ENCODE results near the gene SPEG.

The SPEG gene

DNA sequence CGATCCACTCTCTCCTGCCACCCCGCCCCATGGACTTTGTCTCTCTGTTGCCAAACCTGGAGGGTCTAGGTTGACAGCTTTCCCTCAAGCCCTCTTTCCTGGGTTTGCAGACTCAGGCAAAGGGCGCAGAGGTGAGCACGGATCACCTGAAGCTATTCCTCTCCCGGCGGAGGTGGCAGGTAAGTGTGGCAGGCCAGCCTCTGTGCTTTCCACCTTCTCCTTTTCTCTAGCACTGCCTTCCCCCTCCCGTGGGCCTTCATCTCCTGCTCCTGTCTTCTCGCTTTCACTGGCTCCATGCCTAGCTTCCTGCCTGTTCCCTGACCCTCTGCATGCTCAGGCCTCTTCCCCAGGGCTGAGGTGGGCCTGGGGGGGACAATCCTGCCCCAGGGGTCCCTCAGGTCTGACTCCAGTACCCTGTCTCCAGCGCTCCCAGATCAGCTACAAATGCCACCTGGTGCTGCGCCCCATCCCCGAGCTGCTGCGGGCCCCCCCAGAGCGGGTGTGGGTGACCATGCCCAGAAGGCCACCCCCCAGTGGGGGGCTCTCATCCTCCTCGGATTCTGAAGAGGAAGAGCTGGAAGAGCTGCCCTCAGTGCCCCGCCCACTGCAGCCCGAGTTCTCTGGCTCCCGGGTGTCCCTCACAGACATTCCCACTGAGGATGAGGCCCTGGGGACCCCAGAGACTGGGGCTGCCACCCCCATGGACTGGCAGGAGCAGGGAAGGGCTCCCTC, 48.2 kb downstream of the SPEG start:
- DNase-seq, result no peak

DNA sequence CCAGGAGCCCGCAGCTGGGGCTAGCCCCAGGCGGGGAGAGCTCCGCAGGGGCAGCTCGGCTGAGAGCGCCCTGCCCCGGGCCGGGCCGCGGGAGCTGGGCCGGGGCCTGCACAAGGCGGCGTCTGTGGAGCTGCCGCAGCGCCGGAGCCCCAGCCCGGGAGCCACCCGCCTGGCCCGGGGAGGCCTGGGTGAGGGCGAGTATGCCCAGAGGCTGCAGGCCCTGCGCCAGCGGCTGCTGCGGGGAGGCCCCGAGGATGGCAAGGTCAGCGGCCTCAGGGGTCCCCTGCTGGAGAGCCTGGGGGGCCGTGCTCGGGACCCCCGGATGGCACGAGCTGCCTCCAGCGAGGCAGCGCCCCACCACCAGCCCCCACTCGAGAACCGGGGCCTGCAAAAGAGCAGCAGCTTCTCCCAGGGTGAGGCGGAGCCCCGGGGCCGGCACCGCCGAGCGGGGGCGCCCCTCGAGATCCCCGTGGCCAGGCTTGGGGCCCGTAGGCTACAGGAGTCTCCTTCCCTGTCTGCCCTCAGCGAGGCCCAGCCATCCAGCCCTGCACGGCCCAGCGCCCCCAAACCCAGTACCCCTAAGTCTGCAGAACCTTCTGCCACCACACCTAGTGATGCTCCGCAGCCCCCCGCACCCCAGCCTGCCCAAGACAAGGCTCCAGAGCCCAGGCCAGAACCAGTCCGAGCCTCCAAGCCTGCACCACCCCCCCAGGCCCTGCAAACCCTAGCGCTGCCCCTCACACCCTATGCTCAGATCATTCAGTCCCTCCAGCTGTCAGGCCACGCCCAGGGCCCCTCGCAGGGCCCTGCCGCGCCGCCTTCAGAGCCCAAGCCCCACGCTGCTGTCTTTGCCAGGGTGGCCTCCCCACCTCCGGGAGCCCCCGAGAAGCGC, 49.1 kb downstream of the SPEG start:
- no peak for DNase-seq

DNA sequence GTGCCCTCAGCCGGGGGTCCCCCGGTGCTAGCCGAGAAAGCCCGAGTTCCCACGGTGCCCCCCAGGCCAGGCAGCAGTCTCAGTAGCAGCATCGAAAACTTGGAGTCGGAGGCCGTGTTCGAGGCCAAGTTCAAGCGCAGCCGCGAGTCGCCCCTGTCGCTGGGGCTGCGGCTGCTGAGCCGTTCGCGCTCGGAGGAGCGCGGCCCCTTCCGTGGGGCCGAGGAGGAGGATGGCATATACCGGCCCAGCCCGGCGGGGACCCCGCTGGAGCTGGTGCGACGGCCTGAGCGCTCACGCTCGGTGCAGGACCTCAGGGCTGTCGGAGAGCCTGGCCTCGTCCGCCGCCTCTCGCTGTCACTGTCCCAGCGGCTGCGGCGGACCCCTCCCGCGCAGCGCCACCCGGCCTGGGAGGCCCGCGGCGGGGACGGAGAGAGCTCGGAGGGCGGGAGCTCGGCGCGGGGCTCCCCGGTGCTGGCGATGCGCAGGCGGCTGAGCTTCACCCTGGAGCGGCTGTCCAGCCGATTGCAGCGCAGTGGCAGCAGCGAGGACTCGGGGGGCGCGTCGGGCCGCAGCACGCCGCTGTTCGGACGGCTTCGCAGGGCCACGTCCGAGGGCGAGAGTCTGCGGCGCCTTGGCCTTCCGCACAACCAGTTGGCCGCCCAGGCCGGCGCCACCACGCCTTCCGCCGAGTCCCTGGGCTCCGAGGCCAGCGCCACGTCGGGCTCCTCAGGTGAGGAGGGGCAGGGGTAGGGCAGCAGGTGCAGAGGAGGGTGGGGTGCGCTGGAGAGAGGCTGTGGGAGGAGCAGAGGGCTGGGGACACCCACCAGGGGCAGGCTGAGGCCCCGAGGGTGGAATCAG, 49.9 kb downstream of the SPEG start:
- no peak for DNase-seq

DNA sequence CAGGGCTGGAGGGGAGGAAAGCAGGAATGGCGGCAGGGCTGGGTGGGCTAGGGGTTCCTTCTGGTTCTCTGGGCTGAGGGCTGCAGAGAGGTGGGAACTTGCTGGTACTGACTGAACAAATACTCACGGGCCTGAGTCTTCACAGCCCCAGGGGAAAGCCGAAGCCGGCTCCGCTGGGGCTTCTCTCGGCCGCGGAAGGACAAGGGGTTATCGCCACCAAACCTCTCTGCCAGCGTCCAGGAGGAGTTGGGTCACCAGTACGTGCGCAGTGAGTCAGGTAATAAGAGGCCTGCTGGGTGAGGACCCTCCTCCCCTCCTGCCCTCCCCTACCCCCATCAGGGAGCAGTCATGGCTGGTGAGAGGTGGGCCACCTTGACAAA, 50.5 kb downstream of the SPEG start:
- DNase-seq, result no peak

DNA sequence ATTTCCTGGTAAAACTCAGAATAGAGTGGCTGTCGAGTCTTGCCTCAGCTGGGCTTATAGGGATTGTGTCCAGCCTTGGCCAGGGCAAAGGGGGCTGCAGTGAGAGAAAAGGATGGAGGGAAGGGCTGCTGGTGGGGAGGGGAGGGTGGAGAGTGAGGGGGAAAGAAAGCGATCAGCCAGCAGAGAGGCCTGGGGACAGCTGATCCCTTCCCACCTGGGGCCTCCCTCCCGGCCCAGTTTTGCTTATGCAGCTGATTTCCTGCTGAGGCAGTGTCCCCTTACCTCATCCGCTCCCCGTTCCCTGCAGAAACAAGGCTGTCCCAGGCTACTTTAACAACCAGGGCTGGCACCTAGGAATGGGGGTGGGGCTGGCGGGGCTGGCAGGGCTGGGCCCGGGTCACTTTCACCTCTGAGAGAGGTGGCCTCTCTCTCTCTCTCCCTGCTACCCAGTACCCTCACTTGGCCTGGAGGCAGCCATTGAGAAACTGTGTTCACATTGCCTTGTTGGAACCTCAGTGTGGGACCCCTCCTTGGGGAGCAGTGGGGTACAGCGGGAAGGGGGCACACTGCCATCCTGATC, 51.8 kb downstream of the SPEG start:
- DNase-seq, result no peak

DNA sequence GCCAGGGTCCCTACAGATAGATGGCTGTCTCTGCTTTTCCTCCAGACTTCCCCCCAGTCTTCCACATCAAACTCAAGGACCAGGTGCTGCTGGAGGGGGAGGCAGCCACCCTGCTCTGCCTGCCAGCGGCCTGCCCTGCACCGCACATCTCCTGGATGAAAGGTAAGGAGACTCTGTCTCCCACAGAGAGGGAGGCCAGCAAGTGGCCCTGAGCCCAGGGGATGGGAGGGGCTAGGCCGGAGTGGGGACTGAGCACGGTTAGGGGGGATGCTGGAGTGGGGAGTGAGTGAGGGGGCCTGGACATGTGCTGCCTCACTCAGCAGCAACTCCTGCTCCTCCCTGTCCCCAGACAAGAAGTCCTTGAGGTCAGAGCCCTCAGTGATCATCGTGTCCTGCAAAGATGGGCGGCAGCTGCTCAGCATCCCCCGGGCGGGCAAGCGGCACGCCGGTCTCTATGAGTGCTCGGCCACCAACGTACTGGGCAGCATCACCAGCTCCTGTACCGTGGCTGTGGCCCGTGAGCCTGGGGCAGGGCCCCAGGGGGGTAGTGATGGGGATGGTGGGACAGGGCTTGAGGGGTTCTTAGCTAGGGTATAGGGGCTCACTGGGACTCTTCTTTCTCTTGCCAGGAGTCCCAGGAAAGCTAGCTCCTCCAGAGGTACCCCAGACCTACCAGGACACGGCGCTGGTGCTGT, 53.7 kb downstream of the SPEG start:
- DNase-seq, result no peak

DNA sequence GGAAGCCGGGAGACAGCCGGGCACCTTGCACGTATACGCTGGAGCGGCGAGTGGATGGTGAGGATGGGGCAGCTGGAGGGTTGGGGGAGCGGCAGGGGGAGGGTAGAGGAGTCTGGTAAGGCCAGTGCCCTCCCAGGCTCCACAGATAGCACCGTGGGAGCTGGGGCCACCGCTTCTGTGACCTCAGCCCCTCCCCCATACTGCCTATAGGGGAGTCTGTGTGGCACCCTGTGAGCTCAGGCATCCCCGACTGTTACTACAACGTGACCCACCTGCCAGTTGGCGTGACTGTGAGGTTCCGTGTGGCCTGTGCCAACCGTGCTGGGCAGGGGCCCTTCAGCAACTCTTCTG, 54.2 kb downstream of the SPEG start:
- no peak for DNase-seq

DNA sequence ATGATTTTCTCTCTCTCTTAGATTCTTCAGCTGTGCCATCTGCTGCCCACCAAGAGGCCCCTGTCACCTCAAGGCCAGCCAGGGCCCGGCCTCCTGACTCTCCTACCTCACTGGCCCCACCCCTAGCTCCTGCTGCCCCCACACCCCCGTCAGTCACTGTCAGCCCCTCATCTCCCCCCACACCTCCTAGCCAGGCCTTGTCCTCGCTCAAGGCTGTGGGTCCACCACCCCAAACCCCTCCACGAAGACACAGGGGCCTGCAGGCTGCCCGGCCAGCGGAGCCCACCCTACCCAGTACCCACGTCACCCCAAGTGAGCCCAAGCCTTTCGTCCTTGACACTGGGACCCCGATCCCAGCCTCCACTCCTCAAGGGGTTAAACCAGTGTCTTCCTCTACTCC, 54.7 kb downstream of the SPEG start:
- no peak for DNase-seq

DNA sequence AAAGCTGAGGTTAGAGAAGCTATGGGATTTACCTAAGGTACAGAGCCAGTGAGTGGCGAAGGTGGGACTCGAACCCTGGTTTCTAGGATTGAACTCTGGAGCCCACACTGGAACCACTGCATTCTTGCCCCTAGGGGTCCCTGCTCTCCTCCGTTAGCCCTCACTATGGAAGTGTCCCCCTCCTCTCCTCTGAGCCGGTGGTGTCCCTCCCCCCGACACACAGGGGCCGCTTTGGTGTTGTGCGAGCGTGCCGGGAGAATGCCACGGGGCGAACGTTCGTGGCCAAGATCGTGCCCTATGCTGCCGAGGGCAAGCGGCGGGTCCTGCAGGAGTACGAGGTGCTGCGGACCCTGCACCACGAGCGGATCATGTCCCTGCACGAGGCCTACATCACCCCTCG, 55.5 kb downstream of the SPEG start:
- DNase-seq, result no peak

DNA sequence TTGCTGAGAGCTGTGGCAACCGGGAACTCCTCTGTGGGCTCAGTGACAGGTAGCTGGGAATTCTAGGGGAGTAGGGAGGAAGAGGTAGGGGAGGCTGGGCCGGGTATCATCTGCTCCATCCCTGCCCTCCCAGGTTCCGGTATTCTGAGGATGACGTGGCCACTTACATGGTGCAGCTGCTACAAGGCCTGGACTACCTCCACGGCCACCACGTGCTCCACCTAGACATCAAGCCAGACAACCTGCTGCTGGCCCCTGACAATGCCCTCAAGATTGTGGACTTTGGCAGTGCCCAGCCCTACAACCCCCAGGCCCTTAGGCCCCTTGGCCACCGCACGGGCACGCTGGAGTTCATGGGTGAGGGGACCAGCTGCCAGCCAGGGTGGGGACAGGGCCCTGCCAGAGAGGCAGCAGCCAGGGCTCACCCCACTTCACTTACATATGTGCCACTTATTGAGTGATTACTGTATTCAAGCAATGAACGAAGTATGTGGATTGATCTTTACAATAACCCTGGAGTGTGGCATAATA, 56.0 kb downstream of the SPEG start:
- no peak for DNase-seq

DNA sequence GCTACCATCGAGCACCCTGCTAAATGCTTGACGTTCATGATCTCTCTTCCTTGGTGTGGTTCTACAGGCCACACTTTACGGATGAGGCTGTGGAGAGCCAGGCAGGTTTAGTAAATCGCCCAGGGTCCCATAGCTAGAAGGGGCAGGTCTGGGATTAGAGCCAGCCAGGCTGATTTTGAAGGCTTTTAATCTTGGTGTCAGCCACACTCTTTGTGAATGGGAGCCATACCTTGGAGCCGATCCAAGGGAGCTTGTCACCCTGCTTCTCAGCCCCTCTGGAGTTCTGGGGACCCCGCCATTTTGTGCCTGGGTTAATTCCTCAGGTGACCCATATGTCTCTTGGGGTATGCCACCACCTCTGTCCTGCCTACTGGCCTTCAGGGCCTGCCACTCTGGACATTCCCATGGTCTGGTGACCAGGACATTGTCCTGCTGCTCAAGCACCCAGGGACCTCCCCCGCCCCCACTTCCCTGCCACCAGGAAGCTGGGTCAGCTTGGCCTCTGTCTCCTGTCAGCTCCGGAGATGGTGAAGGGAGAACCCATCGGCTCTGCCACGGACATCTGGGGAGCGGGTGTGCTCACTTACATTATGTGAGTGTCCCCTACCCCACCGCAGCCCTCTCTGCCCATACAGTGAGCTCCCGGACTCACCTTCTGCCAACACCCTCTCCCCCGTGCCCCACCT, 56.8 kb downstream of the SPEG start:
- no peak for DNase-seq

DNA sequence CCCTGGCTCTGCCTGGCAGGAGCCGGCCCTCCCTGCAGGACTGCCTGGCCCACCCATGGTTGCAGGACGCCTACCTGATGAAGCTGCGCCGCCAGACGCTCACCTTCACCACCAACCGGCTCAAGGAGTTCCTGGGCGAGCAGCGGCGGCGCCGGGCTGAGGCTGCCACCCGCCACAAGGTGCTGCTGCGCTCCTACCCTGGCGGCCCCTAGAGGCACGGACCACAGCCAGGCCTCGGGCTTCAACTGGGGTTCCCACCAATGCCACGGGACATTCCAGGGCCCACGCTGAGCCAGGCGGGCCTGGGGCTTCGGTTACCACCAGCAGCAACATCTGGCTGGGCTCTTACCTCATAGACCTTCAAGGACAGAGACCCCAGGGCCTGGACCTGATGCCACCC, 57.9 kb downstream of the SPEG start:
- DNase-seq, result no peak

DNA sequence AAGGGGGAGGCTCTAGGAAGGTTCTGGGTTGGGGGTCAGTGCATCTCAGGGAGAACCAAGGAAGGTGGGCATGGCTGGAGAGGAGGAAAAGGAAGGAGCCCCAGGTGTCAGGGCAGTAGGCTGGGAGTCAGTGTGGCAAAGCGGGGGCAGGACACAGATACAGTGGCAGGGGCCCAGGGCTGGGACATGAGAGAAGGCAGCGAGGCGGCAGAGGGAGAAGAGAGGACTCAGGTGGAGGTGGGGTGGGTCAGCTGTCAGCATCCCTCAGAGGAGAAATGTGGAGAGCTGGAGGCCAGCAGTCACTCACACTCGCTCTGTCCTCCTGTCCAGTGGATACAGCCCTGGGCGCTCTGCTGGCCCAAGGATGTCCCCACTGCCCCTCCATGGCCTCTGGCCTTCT, 58.4 kb downstream of the SPEG start:
- no peak for DNase-seq

DNA sequence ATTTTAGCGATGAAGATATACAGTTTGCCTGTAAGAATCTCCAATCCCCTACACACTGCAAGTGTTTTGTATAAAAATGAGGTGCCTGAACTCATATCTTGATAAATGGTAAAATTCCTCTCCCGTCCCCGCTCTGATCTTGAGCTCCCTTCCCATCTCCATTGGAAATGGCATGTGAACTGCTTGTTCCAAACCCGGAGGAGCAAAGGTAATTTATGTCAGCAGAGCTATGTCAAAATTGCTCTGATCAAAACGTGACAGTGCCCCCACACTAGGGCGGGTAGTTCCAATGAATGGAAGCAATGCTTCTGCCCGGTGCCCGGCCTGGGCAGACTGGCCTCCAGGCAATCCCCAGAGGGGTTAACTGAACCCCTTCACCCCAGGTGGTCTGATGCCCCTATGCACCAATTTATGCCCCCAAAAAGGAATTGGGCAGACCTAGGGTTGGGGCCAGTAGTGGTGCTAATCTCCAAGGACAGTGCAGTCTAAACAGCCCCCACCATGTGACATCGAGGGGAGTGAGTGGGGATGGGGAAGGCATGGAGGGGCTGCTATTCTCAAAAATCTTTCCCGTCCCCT, 60.4 kb downstream of the SPEG start:
- DNase-seq, result no peak

DNA sequence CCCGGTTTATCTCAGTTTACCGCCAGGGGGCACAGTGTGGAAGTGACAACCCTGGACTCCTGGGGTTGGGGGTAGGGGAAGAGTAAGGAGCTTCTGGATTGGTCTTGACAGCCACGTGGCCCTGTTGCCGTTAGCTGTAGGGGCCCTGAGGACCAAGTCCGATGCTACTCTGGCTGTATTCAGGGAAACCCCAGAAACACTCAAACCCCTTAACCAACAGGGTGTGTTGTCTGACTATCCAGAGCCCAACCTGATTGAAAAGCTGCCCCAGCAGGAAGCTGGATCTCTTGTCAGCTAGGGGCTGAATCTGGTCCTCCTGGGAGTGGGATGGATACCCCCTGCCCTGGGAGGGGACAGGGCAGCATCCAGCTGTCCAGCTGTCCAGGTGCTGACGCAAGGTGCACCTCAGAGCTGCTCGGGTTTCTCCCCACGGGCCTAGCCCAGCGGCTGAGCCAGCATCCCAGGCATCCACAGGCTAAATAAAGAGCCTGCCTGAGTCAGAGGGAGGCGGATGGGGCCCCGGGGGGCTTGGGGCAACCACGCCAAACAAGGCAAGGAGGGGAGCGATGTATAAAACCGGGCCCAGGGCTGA, 61.0 kb downstream of the SPEG start:
- peak; percentile 69 for DNase-seq

DNA sequence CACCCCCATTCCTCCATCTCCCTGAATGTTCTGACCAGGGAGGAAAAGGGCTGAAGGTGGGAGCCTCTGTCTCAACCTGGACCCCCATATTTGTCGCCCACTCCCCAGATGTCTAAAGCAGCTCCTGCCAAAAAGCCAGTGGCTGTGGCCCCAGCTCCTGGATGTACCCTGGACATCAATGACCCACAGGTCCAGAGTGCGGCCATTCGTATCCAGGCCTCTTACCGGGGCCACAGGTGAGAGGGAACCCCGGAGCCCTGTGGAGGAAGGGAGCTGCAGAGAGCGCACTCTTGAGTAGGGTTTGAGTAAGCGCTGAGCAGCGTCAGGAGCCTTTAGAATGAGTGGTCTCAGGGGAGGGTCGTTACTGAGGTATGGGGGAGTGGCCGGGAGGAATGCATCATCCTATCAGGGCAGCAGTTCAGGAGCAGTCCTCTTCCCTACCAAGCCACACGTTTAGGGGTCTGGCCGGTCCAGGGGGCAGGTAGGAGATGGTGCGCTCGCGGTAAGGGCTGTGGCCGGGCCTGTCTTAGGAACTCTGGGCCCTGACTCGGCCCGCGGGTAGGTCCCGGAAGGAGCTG, 61.7 kb downstream of the SPEG start:
- DNase-seq, result no peak

DNA sequence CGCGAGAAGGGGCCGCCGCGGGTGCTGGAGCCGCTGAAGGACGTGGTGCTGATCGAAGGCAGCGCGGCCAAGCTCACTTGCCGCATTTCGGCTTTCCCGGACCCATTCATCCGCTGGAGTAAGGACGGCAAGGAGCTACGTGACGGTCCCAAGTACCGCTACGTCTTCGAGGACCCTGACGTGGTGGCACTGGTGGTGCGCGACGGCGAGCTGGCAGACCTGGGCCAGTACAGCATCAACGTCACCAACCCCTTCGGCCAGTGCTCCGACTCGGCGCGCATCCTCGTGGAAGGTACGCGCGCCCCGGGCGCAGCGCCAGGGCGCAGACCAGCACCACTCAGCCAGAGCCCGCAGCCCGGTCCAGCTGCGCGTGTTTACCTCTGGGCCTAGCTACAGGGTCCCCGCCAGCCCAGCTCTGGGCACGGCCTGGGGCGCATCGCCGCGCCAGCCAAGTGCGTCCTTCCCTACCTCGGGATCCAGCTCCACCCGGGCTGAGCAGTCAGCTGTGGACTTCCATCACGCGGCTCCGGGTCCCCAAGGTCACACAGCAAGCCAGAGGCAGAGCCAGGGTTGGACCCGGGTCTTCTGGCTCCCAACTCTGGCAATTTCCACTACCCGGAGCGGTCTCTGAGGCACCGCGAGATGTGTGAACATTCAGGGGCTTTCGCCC, 62.3 kb downstream of the SPEG start:
- no peak for DNase-seq

DNA sequence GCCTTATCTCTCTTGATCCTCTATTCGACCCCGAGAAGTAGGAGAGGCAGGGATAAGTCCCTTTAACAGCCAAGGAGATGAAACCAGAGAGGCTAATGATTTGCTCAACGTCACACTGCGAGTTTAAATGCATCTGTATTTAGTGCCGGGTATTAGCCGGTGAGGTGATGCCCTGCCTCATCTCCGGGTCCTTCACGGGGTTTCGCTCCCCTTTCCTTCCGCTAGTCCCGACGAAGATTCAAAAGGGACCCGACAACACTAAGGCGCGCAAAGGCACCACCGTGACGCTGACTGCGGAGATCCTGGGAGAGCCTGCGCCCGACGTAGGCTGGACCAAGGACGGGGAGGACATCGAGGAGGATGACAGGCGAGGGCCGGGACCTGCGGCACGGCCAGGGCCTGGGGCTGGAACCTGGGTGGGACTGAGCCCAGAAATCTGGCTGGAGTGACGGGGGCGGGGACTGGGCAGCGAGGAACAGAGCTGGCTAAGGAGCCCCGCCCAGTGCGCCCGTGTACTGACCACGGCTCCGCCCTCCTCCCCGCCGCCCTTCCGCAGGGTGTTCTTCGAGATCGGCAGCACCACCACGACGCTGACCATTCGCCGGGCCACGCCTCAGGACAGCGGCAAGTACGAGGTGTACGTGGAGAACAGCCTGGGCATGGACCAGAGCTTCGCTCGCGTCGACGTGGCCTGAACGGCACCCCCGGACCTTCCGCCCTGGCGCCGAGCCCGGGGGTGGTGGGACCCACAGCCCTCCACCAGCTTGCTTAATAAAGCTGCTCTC, 63.0 kb downstream of the SPEG start:
- DNase-seq, result no peak
